Peyer's patch (tissue), 4 donors: ENCODE measurements around the gene AKT1.

Source experiments
- POLR2A ChIP-seq, 2 donors: fragments of 450-650 bp; IDR thresholded peaks; one replicate each; pipeline ENCODE4 v1.5.1; 2017; ENCODE audit warnings: antibody characterized with exemption in 2 of 2, mild to moderate bottlenecking in 2 of 2, moderate library complexity in 2 of 2
- TF ChIP-seq, protein P1 (sequence below), 6 experiments: fragments of 450-650 bp in 4 of 6; fragments of 200-600 bp in 2 of 6; sonication (generic) in 1 of 6; IDR thresholded peaks; one replicate each; pipeline ENCODE4 v1.5.1; 2017 to 2019; ENCODE audit warnings: antibody characterized with exemption in 6 of 6, mild to moderate bottlenecking in 3 of 6, moderate library complexity in 1 of 6

DNA sequence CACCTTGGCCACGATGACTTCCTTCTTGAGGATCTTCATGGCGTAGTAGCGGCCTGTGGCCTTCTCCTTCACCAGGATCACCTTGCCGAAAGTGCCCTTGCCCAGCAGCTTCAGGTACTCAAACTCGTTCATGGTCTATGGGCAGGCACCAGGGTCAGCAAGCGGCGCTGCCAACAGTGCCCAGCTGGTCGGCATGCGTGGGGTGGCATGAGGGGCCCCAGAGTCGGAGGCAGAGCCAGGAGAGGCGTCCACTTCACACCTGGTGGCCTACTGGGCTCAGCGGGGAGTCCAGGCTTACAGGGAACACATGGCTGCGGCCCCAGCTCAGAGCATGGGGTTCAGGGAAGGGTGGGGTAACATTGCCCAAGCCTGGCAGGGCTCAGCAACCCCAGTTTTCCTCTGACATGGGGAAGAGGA, 20.5 kb downstream of the AKT1 start:
- TF ChIP-seq, protein P1, sequence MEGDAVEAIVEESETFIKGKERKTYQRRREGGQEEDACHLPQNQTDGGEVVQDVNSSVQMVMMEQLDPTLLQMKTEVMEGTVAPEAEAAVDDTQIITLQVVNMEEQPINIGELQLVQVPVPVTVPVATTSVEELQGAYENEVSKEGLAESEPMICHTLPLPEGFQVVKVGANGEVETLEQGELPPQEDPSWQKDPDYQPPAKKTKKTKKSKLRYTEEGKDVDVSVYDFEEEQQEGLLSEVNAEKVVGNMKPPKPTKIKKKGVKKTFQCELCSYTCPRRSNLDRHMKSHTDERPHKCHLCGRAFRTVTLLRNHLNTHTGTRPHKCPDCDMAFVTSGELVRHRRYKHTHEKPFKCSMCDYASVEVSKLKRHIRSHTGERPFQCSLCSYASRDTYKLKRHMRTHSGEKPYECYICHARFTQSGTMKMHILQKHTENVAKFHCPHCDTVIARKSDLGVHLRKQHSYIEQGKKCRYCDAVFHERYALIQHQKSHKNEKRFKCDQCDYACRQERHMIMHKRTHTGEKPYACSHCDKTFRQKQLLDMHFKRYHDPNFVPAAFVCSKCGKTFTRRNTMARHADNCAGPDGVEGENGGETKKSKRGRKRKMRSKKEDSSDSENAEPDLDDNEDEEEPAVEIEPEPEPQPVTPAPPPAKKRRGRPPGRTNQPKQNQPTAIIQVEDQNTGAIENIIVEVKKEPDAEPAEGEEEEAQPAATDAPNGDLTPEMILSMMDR (IDR thresholded peaks at IDR 0.05), result no peak
- no peak for TF ChIP-seq POLR2A (IDR thresholded peaks at IDR 0.05)
